Measurements from ENCODE around the gene GPR157.

Gene GPR157

GRCh38 chr1:9073143-9073542 lies 55.8 kb downstream of the GPR157 start:
- H3K27me3 ChIP-seq: no peaks in the 10 kb centered on the region
- TF ChIP-seq, protein P1, sequence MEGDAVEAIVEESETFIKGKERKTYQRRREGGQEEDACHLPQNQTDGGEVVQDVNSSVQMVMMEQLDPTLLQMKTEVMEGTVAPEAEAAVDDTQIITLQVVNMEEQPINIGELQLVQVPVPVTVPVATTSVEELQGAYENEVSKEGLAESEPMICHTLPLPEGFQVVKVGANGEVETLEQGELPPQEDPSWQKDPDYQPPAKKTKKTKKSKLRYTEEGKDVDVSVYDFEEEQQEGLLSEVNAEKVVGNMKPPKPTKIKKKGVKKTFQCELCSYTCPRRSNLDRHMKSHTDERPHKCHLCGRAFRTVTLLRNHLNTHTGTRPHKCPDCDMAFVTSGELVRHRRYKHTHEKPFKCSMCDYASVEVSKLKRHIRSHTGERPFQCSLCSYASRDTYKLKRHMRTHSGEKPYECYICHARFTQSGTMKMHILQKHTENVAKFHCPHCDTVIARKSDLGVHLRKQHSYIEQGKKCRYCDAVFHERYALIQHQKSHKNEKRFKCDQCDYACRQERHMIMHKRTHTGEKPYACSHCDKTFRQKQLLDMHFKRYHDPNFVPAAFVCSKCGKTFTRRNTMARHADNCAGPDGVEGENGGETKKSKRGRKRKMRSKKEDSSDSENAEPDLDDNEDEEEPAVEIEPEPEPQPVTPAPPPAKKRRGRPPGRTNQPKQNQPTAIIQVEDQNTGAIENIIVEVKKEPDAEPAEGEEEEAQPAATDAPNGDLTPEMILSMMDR (IDR thresholded peaks at IDR 0.05): no peak
- no peaks in the 10 kb centered on the region for H3K36me3 ChIP-seq
- no peaks in the 10 kb centered on the region for H3K9me3 ChIP-seq
- H3K27ac ChIP-seq: peak overlapping the region; percentile 76
- peak overlapping the region in 1 of 2 experiments; percentile 19 for H3K4me3 ChIP-seq (ENCODE audit: low read depth in 1 of 2, low read length in 1 of 2)
- peaks cover 60 to 64% of the 10 kb centered on the region in 2 experiments for H3K4me1 ChIP-seq (ENCODE audit: control insufficient read depth in 1 of 2, insufficient read depth in 1 of 2, low read depth in 1 of 2, low read length in 1 of 2)

DNA sequence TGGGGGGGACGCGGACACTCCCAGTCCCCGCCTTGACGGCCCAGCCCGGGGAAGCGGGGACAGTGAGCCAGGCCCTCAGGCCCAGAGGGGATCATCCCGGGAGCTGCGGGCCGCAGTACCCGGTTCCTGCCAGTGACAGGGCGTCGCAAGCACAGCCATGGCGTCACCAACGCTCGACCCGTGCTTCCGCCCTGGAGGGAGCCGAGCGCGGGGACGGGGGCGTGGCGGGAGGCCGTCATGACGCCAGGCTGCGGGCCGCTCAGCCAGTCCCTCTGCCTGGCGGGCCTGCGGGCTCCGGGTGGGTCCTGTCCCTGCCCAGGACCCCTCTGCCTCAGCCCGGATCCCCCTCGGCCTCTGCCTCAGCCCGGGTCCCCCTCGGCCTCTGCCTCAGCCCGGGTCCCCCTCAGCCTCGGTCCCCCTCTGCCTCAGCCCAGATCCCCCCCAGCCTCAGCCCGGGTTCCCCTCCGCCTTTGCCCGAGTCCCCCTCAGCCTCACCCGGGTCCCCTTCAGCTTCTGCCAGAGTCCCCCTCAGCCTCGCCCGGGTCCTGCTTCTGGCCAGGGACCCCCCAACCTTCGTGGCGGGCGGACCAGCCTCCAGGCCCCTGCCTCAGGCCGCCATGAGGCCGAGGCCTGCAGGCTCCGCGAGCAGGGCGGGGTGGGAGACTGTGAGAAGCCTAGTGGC lies 57.2 kb downstream of the GPR157 start:
- Histone ChIP-seq H3K27me3 (no peaks in the 10 kb centered on the region), H3K9me3 (no peaks in the 10 kb centered on the region), H3K4me1 (ENCODE audit: control insufficient read depth in 1 of 2, insufficient read depth in 1 of 2, low read depth in 1 of 2, low read length in 1 of 2) (peaks cover 61 to 63% of the 10 kb centered on the region in 2 experiments), H3K36me3 (no peaks in the 10 kb centered on the region), H3K4me3 (ENCODE audit: low read depth in 1 of 2, low read length in 1 of 2) (no peak overlapping the region), H3K27ac (peak overlapping the region; percentile 76)
- TF ChIP-seq, protein P1 (IDR thresholded peaks at IDR 0.05): no peak

DNA sequence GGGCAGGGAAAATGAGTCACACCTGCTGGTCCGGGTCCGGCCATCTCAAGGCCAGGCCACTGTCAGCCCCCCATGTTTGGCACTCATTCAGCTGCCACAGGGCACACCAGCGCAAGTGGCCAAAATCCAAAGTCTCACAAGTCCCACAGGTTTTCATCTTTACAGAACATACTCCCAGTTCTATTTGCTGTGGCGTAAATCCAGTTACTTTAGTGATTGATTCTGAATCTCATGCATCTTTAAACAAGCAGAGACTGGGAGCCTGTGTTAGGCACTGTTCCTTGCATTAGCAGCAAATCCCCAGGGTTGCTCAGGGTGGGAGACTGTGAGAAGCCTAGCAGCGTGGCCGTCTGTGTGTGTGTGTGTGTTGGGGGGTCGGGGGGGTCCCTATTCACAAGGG lies 58.4 kb downstream of the GPR157 start:
- Histone ChIP-seq H3K4me1 (ENCODE audit: control insufficient read depth in 1 of 2, insufficient read depth in 1 of 2, low read depth in 1 of 2, low read length in 1 of 2) (peaks cover 51 to 55% of the 10 kb centered on the region in 2 experiments), H3K27me3 (no peaks in the 10 kb centered on the region), H3K4me3 (ENCODE audit: low read depth in 1 of 2, low read length in 1 of 2) (no peak overlapping the region), H3K27ac (peak overlapping the region; percentile 37), H3K9me3 (no peaks in the 10 kb centered on the region), H3K36me3 (no peaks in the 10 kb centered on the region)
- TF ChIP-seq, protein P1 (IDR thresholded peaks at IDR 0.05): no peak

DNA sequence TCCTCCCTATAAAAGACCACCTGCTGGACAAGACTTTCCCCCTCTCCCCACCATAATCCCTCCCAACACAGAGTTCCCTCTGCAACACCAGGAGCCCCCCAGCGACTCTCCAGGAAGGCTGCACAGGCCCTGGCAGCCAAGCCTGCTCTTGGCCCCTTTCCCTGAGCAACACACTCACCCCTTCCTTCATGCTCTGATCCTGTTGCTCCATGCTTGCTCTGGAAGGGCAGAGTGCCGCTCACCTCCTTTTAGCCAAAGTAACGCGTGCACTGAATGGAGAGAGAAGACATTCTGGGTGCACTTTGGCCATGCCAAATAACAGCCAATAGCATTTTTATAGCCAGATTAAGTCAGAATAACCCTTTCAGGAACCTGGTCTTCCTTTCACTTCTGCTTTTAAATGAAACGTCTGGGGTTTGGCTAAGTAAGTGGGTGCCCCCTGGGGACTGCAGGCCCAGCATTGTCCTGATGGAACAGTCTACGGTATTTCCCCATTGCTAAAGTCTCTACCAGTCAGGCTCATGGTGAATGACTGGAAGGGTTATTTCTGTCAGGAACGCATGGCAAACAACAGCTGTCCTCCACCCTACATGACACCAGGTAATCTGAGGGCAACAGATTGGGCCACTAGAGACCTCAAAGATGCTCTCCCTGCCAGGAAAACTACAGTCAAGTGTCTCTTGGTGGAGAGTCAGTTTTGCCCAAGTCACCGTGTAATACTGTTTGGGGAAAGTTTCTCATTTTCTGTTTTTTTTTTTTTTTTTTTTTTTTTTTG lies 59.4 kb downstream of the GPR157 start, which contains the start of gene SLC2A5:
SLC2A5 (minus strand) TSS at position 310 of the 775 bp plus-strand sequence; CDS start at position 211, 99 bp downstream.
- Histone ChIP-seq H3K36me3 (no peaks in the 10 kb centered on the region), H3K4me3 (ENCODE audit: low read depth in 1 of 2, low read length in 1 of 2) (peak within 1 kb of the TSS; percentile 19 to 38), H3K27ac (peak within 1 kb of the TSS; percentile 71), H3K4me1 (ENCODE audit: control insufficient read depth in 1 of 2, insufficient read depth in 1 of 2, low read depth in 1 of 2, low read length in 1 of 2) (peaks cover 50 to 52% of the 10 kb centered on the region in 2 experiments), H3K9me3 (no peaks in the 10 kb centered on the region), H3K27me3 (no peaks in the 10 kb centered on the region)
- TF ChIP-seq, protein P1 (IDR thresholded peaks at IDR 0.05): no peak

DNA sequence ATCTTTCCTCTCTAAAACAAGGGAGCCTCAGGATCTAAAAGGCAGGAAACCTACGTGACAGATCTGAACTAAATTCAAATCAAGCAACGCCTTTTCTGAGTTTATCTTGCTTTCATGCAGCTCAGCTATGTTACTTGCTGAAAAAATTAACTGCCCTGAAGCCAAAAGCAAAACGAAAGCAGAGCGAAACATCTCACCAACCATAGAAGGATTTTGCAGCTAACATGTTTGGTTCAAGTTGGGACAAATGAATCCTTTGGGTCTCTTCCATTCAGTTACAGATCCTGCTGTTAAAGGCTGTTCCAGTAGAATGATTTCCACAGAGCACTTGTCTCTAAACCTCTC lies 59.9 kb downstream of the GPR157 start:
- Histone ChIP-seq H3K4me1 (ENCODE audit: control insufficient read depth in 1 of 2, insufficient read depth in 1 of 2, low read depth in 1 of 2, low read length in 1 of 2) (peaks cover 51 to 52% of the 10 kb centered on the region in 2 experiments), H3K9me3 (no peaks in the 10 kb centered on the region), H3K36me3 (no peaks in the 10 kb centered on the region), H3K27me3 (no peaks in the 10 kb centered on the region), H3K4me3 (ENCODE audit: low read depth in 1 of 2, low read length in 1 of 2) (peak overlapping the region; percentile 19 to 38), H3K27ac (peak overlapping the region; percentile 71)
- TF ChIP-seq, protein P1 (IDR thresholded peaks at IDR 0.05): no peak
